Loucy (cell line): ENCODE results near the gene PDGFRA.

Experiments used
- H2AFZ ChIP-seq: fragments of 200-600 bp; sonication (generic); 2 replicates; pipeline ENCODE4 v1.6.0; 2016; ENCODE audit warnings: antibody characterized with exemption, mild to moderate bottlenecking, low read length, moderate library complexity
- H3F3A ChIP-seq: fragments of 200-600 bp; 2 replicates; pipeline ENCODE4 v1.6.0; 2016; ENCODE audit warnings: antibody characterized with exemption, low read depth, mild to moderate bottlenecking
- H3K27me3 ChIP-seq: fragments of 200-600 bp; sonication (generic); 2 replicates; pipeline ENCODE4 v1.6.1; 2014; ENCODE audit warnings: low read length, mild to moderate bottlenecking; ENCODE audit not compliant: insufficient read depth, poor library complexity, severe bottlenecking
- H3K36me3 ChIP-seq: fragments of 200-600 bp; sonication (generic); 2 replicates; pipeline ENCODE4 v1.6.1; 2016; ENCODE audit warnings: low read length; ENCODE audit not compliant: insufficient read depth
- H3K4me1 ChIP-seq: fragments of 200-600 bp; sonication (generic); 2 replicates; pipeline ENCODE4 v1.5.1; 2014; ENCODE audit warnings: low read length, mild to moderate bottlenecking; ENCODE audit not compliant: insufficient read depth, poor library complexity, severe bottlenecking
- H3K4me2 ChIP-seq: fragments of 200-600 bp; sonication (generic); 2 replicates; pipeline ENCODE4 v1.6.0; 2014; ENCODE audit warnings: antibody characterized with exemption, low read length, low read depth, mild to moderate bottlenecking; ENCODE audit not compliant: poor library complexity, severe bottlenecking
- H3K4me3 ChIP-seq: fragments of 200-600 bp; sonication (generic); 2 replicates; pipeline ENCODE4 v1.5.1; 2014; ENCODE audit warnings: low read length, mild to moderate bottlenecking, mixed read lengths; ENCODE audit not compliant: poor library complexity, severe bottlenecking
- H3K79me2 ChIP-seq: fragments of 200-600 bp; sonication (generic); 2 replicates; pipeline ENCODE4 v1.6.1; 2014; ENCODE audit warnings: low read length; ENCODE audit not compliant: insufficient read depth
- H3K9ac ChIP-seq: fragments of 200-600 bp; sonication (generic); 2 replicates; pipeline ENCODE4 v1.6.0; 2014; ENCODE audit warnings: mild to moderate bottlenecking, low read depth, low read length, moderate library complexity; ENCODE audit not compliant: poor library complexity, severe bottlenecking
- H3K9me2 ChIP-seq: fragments of 200-600 bp; sonication (generic); replicated peaks from 2 replicates; pipeline ENCODE4 v1.6.1; 2016; ENCODE audit warnings: low read depth, low read length, mixed read lengths
- H3K9me3 ChIP-seq: fragments of 200-600 bp; sonication (generic); 2 replicates; pipeline ENCODE4 v1.6.1; 2014; ENCODE audit warnings: mild to moderate bottlenecking, antibody characterized with exemption, low read length, low read depth; ENCODE audit not compliant: insufficient read depth
- H4K20me1 ChIP-seq: fragments of 200-600 bp; sonication (generic); 2 replicates; pipeline ENCODE4 v1.6.0; 2014; ENCODE audit warnings: antibody characterized with exemption, low read length, mild to moderate bottlenecking; ENCODE audit not compliant: insufficient read depth, poor library complexity, severe bottlenecking
- EZH2phosphoT487 ChIP-seq: fragments of 200-600 bp; IDR thresholded peaks from 2 replicates; pipeline ENCODE4 v1.6.1; 2018; ENCODE audit warnings: antibody characterized with exemption, mild to moderate bottlenecking, moderate library complexity, borderline replicate concordance
- TF ChIP-seq, protein P1 (sequence below): fragments of 200-600 bp; sonication (generic); conservative IDR thresholded peaks from 2 replicates; pipeline ENCODE4 v1.5.1; 2014; ENCODE audit warnings: mild to moderate bottlenecking, antibody characterized with exemption, low read length

Gene PDGFRA

DNA sequence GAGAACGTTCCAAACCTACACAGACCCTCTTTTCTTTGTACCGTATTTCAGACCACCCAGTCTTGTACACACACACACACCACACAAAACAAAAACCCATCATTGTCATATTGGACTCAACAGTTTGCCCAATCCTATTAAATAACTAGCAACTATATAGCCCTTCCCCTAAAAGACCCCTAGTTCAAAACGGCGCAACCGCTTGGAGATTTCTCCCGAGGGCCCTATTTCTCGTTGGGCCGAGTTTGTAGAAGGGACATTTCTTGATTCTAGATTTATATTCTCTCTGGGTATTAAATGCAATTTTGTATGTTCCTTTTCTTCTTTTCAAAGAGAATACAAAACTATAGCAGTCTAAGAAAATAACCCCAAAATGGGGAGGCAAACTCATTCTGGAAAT, 547 bp upstream of the PDGFRA start:
- H3K79me2 ChIP-seq = no peaks in the 10 kb centered on the region
- H3K4me1 ChIP-seq = no peaks in the 10 kb centered on the region
- H3K27me3 ChIP-seq = no peaks in the 10 kb centered on the region
- no peaks in the 10 kb centered on the region for H4K20me1 ChIP-seq
- H3K9me2 ChIP-seq = no peaks in the 10 kb centered on the region
- no peak overlapping the region for H3K4me2 ChIP-seq
- H3K36me3 ChIP-seq = no peaks in the 10 kb centered on the region
- H2AFZ ChIP-seq = no peak overlapping the region
- no peaks in the 10 kb centered on the region for H3F3A ChIP-seq
- no peak overlapping the region for H3K9ac ChIP-seq
- no peak overlapping the region for H3K4me3 ChIP-seq
- H3K9me3 ChIP-seq = no peaks in the 10 kb centered on the region
- TF ChIP-seq EZH2phosphoT487 = no peak
- TF ChIP-seq, protein P1, sequence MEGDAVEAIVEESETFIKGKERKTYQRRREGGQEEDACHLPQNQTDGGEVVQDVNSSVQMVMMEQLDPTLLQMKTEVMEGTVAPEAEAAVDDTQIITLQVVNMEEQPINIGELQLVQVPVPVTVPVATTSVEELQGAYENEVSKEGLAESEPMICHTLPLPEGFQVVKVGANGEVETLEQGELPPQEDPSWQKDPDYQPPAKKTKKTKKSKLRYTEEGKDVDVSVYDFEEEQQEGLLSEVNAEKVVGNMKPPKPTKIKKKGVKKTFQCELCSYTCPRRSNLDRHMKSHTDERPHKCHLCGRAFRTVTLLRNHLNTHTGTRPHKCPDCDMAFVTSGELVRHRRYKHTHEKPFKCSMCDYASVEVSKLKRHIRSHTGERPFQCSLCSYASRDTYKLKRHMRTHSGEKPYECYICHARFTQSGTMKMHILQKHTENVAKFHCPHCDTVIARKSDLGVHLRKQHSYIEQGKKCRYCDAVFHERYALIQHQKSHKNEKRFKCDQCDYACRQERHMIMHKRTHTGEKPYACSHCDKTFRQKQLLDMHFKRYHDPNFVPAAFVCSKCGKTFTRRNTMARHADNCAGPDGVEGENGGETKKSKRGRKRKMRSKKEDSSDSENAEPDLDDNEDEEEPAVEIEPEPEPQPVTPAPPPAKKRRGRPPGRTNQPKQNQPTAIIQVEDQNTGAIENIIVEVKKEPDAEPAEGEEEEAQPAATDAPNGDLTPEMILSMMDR = no peak

DNA sequence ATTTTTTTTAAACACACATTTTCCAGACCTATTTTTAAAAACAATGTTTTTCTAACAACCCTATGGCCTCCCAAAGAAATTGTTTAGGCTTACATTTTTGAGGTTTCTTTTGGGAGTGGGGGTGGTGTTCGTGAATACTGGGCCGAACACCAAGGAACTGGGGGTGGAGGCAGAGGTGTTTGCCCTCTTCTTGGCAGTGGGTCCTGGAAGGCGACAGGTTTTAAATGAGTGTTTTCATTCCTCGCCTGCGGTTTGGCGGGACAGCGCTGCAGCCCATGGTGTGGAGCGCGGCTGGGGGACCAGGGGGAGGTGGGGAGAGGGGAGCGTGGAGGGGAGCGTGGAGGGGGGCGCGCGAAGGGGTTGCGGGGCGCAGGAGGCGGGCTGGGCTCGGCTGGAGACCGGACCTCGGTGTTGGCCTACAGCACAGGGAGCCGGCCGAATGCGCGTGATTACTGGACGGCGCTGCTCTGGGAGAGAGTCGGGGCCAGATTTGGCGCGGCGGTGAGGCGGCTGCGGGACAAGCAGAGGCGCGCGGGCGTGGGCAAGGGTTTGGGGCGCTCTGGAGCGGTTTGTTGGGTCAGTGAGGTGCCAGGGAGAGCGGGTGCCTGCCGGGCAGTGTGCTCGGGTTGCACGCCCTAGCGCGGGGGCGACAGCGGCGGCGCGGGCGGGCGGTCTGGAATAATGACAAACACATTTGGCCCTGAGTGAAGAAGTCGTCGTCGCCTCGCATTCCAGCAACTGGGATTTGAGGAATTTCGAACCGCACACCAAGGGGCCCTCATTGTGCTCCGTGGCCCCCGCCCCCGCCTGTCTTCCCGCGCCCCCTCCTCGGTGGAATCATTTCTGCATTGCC, 764 bp downstream of the PDGFRA start:
- no peak overlapping the region for H3K9ac ChIP-seq
- H3K9me2 ChIP-seq = no peaks in the 10 kb centered on the region
- no peaks in the 10 kb centered on the region for H3F3A ChIP-seq
- TF ChIP-seq, protein P1 = no peak
- TF ChIP-seq EZH2phosphoT487 = no peak
- no peaks in the 10 kb centered on the region for H3K36me3 ChIP-seq
- H3K9me3 ChIP-seq = no peaks in the 10 kb centered on the region
- no peaks in the 10 kb centered on the region for H3K27me3 ChIP-seq
- no peaks in the 10 kb centered on the region for H3K79me2 ChIP-seq
- no peak overlapping the region for H3K4me3 ChIP-seq
- H4K20me1 ChIP-seq = no peaks in the 10 kb centered on the region
- no peaks in the 10 kb centered on the region for H3K4me1 ChIP-seq
- H3K4me2 ChIP-seq = no peak overlapping the region
- H2AFZ ChIP-seq = no peak overlapping the region

DNA sequence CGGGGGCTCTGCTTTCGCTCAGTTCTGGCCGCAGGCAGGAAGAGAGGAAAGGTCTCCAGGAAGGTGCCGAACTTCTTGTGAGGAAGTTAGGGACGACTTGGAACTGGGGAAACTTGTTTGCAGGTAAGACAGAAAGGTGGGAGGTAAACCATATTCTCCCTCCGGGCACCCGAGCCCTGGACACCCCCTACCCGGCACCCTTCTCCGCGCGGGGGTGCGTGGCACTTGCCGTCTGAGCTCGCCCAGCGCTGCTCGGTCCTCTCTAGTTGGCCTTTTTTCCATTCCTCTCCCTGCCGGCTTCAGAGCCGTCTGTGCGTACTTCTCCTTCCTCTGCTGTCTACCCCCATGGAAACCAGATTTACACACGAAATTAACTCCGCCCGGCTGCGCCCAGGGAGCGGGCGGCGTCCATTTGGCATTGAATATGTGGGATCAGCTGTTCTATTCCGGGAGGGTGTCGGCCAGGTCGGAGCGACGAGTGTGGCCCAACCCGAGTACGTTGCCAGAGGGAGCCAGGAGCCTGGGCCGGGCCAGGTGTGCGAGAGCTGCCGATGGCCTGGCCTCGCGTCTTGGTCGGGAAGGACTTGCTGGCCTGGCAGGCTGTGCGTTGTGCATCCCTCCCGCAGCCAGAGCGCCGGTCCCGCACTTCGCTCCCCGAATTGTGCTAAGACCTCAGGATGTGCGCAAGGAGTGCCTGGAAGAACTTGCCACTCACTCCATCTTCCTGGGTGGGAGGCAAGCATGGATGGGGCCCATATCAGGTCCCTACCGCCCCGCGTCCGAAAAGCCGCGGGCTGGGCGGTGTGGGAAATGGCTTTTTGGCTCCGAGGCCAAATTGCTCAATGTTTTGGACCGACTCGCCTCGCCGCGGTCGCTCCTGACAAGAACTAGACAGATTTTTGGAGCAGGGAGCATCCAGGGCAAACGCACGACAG, 1.7 kb downstream of the PDGFRA start:
- no peaks in the 10 kb centered on the region for H3K27me3 ChIP-seq
- H3K4me3 ChIP-seq = no peak overlapping the region
- no peak overlapping the region for H3K4me2 ChIP-seq
- H4K20me1 ChIP-seq = no peaks in the 10 kb centered on the region
- H2AFZ ChIP-seq = no peak overlapping the region
- H3K9ac ChIP-seq = no peak overlapping the region
- H3K79me2 ChIP-seq = no peaks in the 10 kb centered on the region
- no peaks in the 10 kb centered on the region for H3F3A ChIP-seq
- TF ChIP-seq, protein P1 = no peak
- TF ChIP-seq EZH2phosphoT487 = no peak
- no peaks in the 10 kb centered on the region for H3K4me1 ChIP-seq
- H3K9me2 ChIP-seq = no peaks in the 10 kb centered on the region
- no peaks in the 10 kb centered on the region for H3K9me3 ChIP-seq
- no peaks in the 10 kb centered on the region for H3K36me3 ChIP-seq
